ENCODE data around the gene CR1L. TPM values are rescaled to one million over a fixed set of nuclear protein-coding genes. Genes with fewer than 3 reads are reported as not detected.
A peak's percentile ranks its signal among the peaks of the same experiment; 100 is the strongest.

The CR1L gene
- polyA plus RNA-seq, 1 donor from 2014 or later, result not detected

DNA sequence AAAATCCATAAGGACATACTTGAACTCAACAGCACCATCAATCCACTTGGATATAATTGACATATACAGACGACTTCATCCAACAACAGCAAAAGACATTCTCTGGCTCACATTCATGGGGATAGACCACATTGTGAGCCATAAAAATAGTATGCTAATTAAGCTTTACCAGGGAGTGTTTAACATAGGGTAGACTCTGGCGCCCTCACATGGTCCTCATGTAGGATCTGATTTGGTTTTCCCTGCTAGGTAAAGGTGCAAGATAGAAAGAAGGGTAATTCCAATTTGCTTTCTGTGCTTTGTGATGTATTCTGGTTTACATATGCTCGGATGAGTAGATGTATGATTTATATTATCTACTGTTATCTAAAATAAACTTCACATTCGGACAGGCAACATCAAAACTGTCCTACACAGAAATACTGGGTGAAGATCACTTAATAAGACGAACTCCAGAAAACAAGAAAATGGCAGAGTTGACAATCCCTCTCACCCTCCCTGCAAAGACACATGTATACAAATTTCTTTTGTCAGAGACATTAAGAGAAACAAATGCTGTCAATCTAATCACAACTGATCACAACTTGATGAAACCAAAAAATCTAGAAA lies 27.7 kb downstream of the CR1L start:
- Histone ChIP-seq H3K27ac (ENCODE audit: low read length) (peak overlapping the region; percentile 36), H3K79me2 (replicated peaks; ENCODE audit: insufficient read depth, low read length) (no peaks in the 10 kb centered on the region), H3K9me2 (ENCODE audit: insufficient read depth, low read length) (no peaks in the 10 kb centered on the region), H3K9me3 (ENCODE audit: low read length) (no peaks in the 10 kb centered on the region), H3K4me3 (ENCODE audit: low read length) (peak overlapping the region; percentile 19), H3K4me2 (ENCODE audit: low read length) (no peak overlapping the region), H4K20me1 (ENCODE audit: insufficient read depth) (no peaks in the 10 kb centered on the region), H3K36me3 (ENCODE audit: insufficient read depth, low read length) (no peaks in the 10 kb centered on the region), H3F3A (ENCODE audit: insufficient read depth, low read length, poor library complexity, severe bottlenecking) (no peaks in the 10 kb centered on the region), H3K9ac (ENCODE audit: low read length) (no peak overlapping the region), H3K27me3 (ENCODE audit: insufficient read depth, low read depth, low read length) (no peaks in the 10 kb centered on the region), H2AFZ (ENCODE audit: low read depth, low read length) (no peak overlapping the region)
- TF ChIP-seq, protein P1, sequence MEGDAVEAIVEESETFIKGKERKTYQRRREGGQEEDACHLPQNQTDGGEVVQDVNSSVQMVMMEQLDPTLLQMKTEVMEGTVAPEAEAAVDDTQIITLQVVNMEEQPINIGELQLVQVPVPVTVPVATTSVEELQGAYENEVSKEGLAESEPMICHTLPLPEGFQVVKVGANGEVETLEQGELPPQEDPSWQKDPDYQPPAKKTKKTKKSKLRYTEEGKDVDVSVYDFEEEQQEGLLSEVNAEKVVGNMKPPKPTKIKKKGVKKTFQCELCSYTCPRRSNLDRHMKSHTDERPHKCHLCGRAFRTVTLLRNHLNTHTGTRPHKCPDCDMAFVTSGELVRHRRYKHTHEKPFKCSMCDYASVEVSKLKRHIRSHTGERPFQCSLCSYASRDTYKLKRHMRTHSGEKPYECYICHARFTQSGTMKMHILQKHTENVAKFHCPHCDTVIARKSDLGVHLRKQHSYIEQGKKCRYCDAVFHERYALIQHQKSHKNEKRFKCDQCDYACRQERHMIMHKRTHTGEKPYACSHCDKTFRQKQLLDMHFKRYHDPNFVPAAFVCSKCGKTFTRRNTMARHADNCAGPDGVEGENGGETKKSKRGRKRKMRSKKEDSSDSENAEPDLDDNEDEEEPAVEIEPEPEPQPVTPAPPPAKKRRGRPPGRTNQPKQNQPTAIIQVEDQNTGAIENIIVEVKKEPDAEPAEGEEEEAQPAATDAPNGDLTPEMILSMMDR (IDR thresholded peaks at IDR 0.05; ENCODE audit: poor library complexity, severe bottlenecking), result peak; percentile 75
- TF ChIP-seq EZH2 (IDR thresholded peaks at IDR 0.05; ENCODE audit: borderline replicate concordance, insufficient read depth, low read length, poor library complexity, severe bottlenecking) (no peak), MXI1 (conservative IDR thresholded peaks at IDR 0.05; ENCODE audit: poor library complexity, severe bottlenecking) (no peak), EP300 (conservative IDR thresholded peaks at IDR 0.05; ENCODE audit: poor library complexity, severe bottlenecking) (no peak), TAF1 (IDR thresholded peaks at IDR 0.05; ENCODE audit: low read depth) (no peak), POLR2AphosphoS5 (IDR thresholded peaks at IDR 0.05) (no peak), SMC3 (conservative IDR thresholded peaks at IDR 0.05; ENCODE audit: poor library complexity) (peak; percentile 52), RAD21 (conservative IDR thresholded peaks at IDR 0.05) (peak; percentile 72)
- TF ChIP-seq, protein P2, sequence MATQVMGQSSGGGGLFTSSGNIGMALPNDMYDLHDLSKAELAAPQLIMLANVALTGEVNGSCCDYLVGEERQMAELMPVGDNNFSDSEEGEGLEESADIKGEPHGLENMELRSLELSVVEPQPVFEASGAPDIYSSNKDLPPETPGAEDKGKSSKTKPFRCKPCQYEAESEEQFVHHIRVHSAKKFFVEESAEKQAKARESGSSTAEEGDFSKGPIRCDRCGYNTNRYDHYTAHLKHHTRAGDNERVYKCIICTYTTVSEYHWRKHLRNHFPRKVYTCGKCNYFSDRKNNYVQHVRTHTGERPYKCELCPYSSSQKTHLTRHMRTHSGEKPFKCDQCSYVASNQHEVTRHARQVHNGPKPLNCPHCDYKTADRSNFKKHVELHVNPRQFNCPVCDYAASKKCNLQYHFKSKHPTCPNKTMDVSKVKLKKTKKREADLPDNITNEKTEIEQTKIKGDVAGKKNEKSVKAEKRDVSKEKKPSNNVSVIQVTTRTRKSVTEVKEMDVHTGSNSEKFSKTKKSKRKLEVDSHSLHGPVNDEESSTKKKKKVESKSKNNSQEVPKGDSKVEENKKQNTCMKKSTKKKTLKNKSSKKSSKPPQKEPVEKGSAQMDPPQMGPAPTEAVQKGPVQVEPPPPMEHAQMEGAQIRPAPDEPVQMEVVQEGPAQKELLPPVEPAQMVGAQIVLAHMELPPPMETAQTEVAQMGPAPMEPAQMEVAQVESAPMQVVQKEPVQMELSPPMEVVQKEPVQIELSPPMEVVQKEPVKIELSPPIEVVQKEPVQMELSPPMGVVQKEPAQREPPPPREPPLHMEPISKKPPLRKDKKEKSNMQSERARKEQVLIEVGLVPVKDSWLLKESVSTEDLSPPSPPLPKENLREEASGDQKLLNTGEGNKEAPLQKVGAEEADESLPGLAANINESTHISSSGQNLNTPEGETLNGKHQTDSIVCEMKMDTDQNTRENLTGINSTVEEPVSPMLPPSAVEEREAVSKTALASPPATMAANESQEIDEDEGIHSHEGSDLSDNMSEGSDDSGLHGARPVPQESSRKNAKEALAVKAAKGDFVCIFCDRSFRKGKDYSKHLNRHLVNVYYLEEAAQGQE (IDR thresholded peaks at IDR 0.05; ENCODE audit: borderline replicate concordance), result no peak

DNA sequence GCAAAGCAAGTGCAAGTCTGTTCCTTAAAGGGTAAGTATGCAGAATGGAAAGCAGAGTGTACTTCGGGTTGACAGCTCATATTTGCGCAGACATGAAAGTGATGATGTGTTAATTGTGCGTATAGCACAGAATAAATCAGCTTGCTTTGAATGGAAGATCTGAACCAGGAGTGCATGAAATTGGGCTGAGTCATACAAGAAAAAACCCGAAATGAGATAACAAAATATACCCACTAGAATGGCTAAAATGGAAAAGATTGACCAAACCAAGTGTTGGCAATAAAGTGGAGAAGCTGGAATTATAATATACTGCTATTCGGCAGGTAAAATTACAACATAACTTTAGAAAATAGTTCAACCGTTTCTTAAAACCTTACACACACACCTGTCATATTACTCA lies 28.5 kb downstream of the CR1L start:
- Histone ChIP-seq H3K4me2 (ENCODE audit: low read length) (no peak overlapping the region), H3K9me3 (ENCODE audit: low read length) (no peaks in the 10 kb centered on the region), H3K9ac (ENCODE audit: low read length) (no peak overlapping the region), H3K27ac (ENCODE audit: low read length) (peak overlapping the region; percentile 36), H3K27me3 (ENCODE audit: insufficient read depth, low read depth, low read length) (no peaks in the 10 kb centered on the region), H3F3A (ENCODE audit: insufficient read depth, low read length, poor library complexity, severe bottlenecking) (no peaks in the 10 kb centered on the region), H3K79me2 (replicated peaks; ENCODE audit: insufficient read depth, low read length) (no peaks in the 10 kb centered on the region), H3K4me3 (ENCODE audit: low read length) (no peak overlapping the region), H4K20me1 (ENCODE audit: insufficient read depth) (no peaks in the 10 kb centered on the region), H3K36me3 (ENCODE audit: insufficient read depth, low read length) (no peaks in the 10 kb centered on the region), H2AFZ (ENCODE audit: low read depth, low read length) (no peak overlapping the region), H3K9me2 (ENCODE audit: insufficient read depth, low read length) (no peaks in the 10 kb centered on the region)
- TF ChIP-seq MXI1 (conservative IDR thresholded peaks at IDR 0.05; ENCODE audit: poor library complexity, severe bottlenecking) (no peak), EZH2 (IDR thresholded peaks at IDR 0.05; ENCODE audit: borderline replicate concordance, insufficient read depth, low read length, poor library complexity, severe bottlenecking) (no peak), SMC3 (conservative IDR thresholded peaks at IDR 0.05; ENCODE audit: poor library complexity) (no peak), TAF1 (IDR thresholded peaks at IDR 0.05; ENCODE audit: low read depth) (no peak), EP300 (conservative IDR thresholded peaks at IDR 0.05; ENCODE audit: poor library complexity, severe bottlenecking) (no peak), RAD21 (conservative IDR thresholded peaks at IDR 0.05) (no peak)
- TF ChIP-seq, protein P2 (IDR thresholded peaks at IDR 0.05; ENCODE audit: borderline replicate concordance), result no peak
- TF ChIP-seq, protein P1 (IDR thresholded peaks at IDR 0.05; ENCODE audit: poor library complexity, severe bottlenecking), result no peak
